Calu3 (cell line): ENCODE data around the gene NSUN6. TPM values are rescaled to one million over a fixed set of nuclear protein-coding genes. Genes with fewer than 3 reads are reported as not detected.

Experiments used
- BruUV-seq: library from RNA; stranded (reverse); fragments of 400-500 nt; replicated peaks from 2 replicates; lab custom pipeline; 2021; lab: Mats Ljungman, UMichigan
- CTCF ChIA-PET: fragments of 300-600 bp; sonication (Branson Sonifier 250); formaldehyde crosslinking; loops from one replicate; lab custom pipeline; 2022; ENCODE audit warnings: antibody characterized with exemption; lab: Charles Lee
- DNase-seq: peaks from one replicate; pipeline ENCODE4 v3.0.0; 2022
- H3K27ac Mint-ChIP-seq: one replicate; pipeline ENCODE4 v1.8.0; 2022; ENCODE audit warnings: mixed read lengths; ENCODE audit not compliant: unreplicated experiment
- H3K27me3 Mint-ChIP-seq: one replicate; pipeline ENCODE4 v1.8.0; 2022; ENCODE audit warnings: mixed read lengths; ENCODE audit not compliant: unreplicated experiment
- H3K36me3 Mint-ChIP-seq: one replicate; pipeline ENCODE4 v1.8.0; 2022; ENCODE audit warnings: mild to moderate bottlenecking, moderate library complexity, mixed read lengths; ENCODE audit not compliant: insufficient read depth, unreplicated experiment
- H3K4me1 Mint-ChIP-seq: one replicate; pipeline ENCODE4 v1.8.0; 2022; ENCODE audit warnings: mild to moderate bottlenecking, low read depth, mixed read lengths; ENCODE audit not compliant: unreplicated experiment
- H3K4me3 Mint-ChIP-seq: one replicate; pipeline ENCODE4 v1.8.0; 2022; ENCODE audit warnings: mild to moderate bottlenecking, low read depth, moderate library complexity, mixed read lengths; ENCODE audit not compliant: unreplicated experiment
- H3K9me3 Mint-ChIP-seq: one replicate; pipeline ENCODE4 v1.8.0; 2022; ENCODE audit warnings: low read depth, mixed read lengths; ENCODE audit not compliant: unreplicated experiment
- intact Hi-C: fragments of 100-400 bp; cut with micrococcal nuclease; formaldehyde crosslinking; loops from one replicate; pipeline ENCODE4 v1.10.0; 2022; ENCODE audit not compliant: unreplicated experiment
- total RNA-seq: library from RNA; stranded (reverse); gene quantifications from 2 replicates; pipeline ENCODE4 v1.2.3, GENCODE V29; 2022
- TF ChIP-seq, protein P1 (sequence below): fragments of 200-600 bp; IDR thresholded peaks from one replicate; pipeline ENCODE4 v1.8.0; 2022; ENCODE audit warnings: antibody characterized with exemption; ENCODE audit not compliant: unreplicated experiment

NSUN6 gene
- total RNA-seq, 1 experiment from 2014 or later: 10.5 TPM

- Mint-ChIP-seq H3K27ac (peak within 1 kb of the TSS; percentile 82), H3K4me3 (peak within 1 kb of the TSS; percentile 85), H3K27me3 (no peaks in the 10 kb centered on the region), H3K36me3 (peaks cover 49% of the 10 kb centered on the region), H3K4me1 (peaks cover 18% of the 10 kb centered on the region), H3K9me3 (no peaks in the 10 kb centered on the region)
- CTCF ChIA-PET: interaction anchor here (0.6 to 1.0 kb wide), 5 partner anchors 8 to 903 kb away, joined by 3 to 7 read pairs (median 3); no protein-coding TSS in a partner anchor
- BruUV-seq: no TSS peak
- DNase-seq: peak; percentile 93
- TF ChIP-seq, protein P1, sequence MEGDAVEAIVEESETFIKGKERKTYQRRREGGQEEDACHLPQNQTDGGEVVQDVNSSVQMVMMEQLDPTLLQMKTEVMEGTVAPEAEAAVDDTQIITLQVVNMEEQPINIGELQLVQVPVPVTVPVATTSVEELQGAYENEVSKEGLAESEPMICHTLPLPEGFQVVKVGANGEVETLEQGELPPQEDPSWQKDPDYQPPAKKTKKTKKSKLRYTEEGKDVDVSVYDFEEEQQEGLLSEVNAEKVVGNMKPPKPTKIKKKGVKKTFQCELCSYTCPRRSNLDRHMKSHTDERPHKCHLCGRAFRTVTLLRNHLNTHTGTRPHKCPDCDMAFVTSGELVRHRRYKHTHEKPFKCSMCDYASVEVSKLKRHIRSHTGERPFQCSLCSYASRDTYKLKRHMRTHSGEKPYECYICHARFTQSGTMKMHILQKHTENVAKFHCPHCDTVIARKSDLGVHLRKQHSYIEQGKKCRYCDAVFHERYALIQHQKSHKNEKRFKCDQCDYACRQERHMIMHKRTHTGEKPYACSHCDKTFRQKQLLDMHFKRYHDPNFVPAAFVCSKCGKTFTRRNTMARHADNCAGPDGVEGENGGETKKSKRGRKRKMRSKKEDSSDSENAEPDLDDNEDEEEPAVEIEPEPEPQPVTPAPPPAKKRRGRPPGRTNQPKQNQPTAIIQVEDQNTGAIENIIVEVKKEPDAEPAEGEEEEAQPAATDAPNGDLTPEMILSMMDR: no peak
- intact Hi-C loops: no loop called here
These were observed 7.9 kb upstream of the NSUN6 start, which contains the start of gene ARL5B for GRCh38 chr10:18659125-18659818. ARL5B (plus strand) TSS chr10:18659431; CDS start chr10:18659638, 207 bp downstream.

DNA sequence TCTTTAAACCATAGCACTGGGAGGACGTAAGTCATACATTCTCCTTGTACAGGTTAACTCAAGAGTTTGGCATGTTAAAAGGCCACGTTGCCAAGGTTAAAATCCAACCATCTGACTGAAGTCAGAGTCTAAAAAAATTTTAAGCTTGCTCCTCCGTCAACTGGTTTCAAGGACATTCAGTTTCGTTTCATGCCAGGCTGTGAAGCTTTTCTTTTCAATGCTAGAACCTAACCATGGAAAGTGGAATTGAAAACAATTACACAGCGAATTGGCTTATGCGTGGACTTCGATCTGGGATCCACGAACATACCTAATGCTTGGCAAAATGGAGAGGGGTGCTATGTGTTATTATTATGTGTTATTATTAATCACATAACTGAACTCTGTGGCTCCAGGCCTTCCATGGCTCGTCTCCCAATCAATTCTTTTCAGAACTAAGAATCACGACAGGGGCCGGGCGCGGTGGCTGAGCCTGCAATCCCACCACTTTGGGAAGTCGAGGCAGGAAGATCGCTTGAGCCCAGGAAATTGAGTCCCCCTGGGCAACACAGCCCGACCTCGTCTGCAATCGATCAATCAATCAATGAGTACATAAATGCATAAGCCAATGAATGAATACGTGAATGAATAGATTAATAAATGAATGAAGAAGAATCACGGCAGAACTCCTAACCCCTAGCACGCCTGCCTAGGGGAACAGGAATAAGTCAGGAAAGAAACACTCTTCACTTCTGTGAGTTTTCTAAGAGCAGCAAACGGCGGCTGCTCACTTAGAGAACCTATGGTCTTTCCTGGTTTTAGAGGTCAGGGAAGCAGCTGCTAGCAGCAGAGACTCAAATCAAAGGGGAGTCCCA, 7.1 kb upstream of the NSUN6 start:
- TF ChIP-seq, protein P1: no peak
- H3K9me3 Mint-ChIP-seq: no peaks in the 10 kb centered on the region
- H3K27me3 Mint-ChIP-seq: no peaks in the 10 kb centered on the region
- peak overlapping the region; percentile 82 for H3K27ac Mint-ChIP-seq
- TSS peak; percentile 88 for BruUV-seq
- CTCF ChIA-PET: interaction anchor here (0.6 to 1.0 kb wide), 3 partner anchors 9 to 167 kb away, joined by 3 to 7 read pairs (median 3); no protein-coding TSS in a partner anchor
- DNase-seq: no peak
- peak overlapping the region; percentile 85 for H3K4me3 Mint-ChIP-seq
- intact Hi-C loops: no loop called here
- peaks cover 18% of the 10 kb centered on the region for H3K4me1 Mint-ChIP-seq
- H3K36me3 Mint-ChIP-seq: peaks cover 42% of the 10 kb centered on the region

- no peak overlapping the region for H3K27ac Mint-ChIP-seq
- intact Hi-C loops: no loop called here
- no peaks in the 10 kb centered on the region for H3K27me3 Mint-ChIP-seq
- H3K4me3 Mint-ChIP-seq: no peak overlapping the region
- H3K36me3 Mint-ChIP-seq: peaks cover 46% of the 10 kb centered on the region
- TF ChIP-seq, protein P1: no peak
- CTCF ChIA-PET: no interaction called here
- DNase-seq: no peak
- no peaks in the 10 kb centered on the region for H3K9me3 Mint-ChIP-seq
- BruUV-seq: no TSS peak
- peaks cover 9% of the 10 kb centered on the region for H3K4me1 Mint-ChIP-seq
These were observed 5.3 kb upstream of the NSUN6 start for GRCh38 chr10:18656724-18657123.

GRCh38 chr10:18653112-18653511, 1.7 kb upstream of the NSUN6 start:
- peaks cover 23% of the 10 kb centered on the region for H3K36me3 Mint-ChIP-seq
- no peaks in the 10 kb centered on the region for H3K27me3 Mint-ChIP-seq
- peaks cover 8% of the 10 kb centered on the region for H3K4me1 Mint-ChIP-seq
- no peaks in the 10 kb centered on the region for H3K9me3 Mint-ChIP-seq
- H3K27ac Mint-ChIP-seq: no peak overlapping the region
- CTCF ChIA-PET: no interaction called here
- no peak overlapping the region for H3K4me3 Mint-ChIP-seq
- TF ChIP-seq, protein P1: no peak
- no TSS peak for BruUV-seq
- no peak for DNase-seq
- intact Hi-C loops: loop anchor here (5.0 kb wide), 1 partner anchor 41 kb away; no protein-coding TSS in a partner anchor
